Breast epithelium (tissue), 4 donors: ENCODE measurements around the gene PIGH. TPM values are rescaled to one million over a fixed set of nuclear protein-coding genes. Genes with fewer than 3 reads are reported as not detected.

Experiments used
- DNase-seq, 2 donors: peaks; one replicate each; pipeline ENCODE4 v3.0.0-alpha.2; 2019; ENCODE audit warnings: low spot score in 2 of 2
- H3K27ac ChIP-seq, 2 donors: fragments of 200-600 bp; sonication (generic) in 1 of 2; one replicate each; pipeline ENCODE4 v1.5.1; 2016 to 2019; ENCODE audit warnings: mild to moderate bottlenecking in 1 of 2
- H3K27me3 ChIP-seq, 2 donors: fragments of 200-600 bp; sonication (generic) in 1 of 2; one replicate each; pipeline versions ENCODE4 v1.5.1 to v1.6.0; 2017 to 2019; ENCODE audit warnings: control low read depth in 1 of 2, mild to moderate bottlenecking in 1 of 2
- H3K36me3 ChIP-seq: fragments of 200-600 bp; one replicate; pipeline ENCODE4 v1.5.1; 2019
- H3K4me1 ChIP-seq, 2 donors: fragments of 200-600 bp; sonication (generic); one replicate each; pipeline ENCODE4 v1.5.1; 2016 to 2019; ENCODE audit warnings: control low read depth in 1 of 2
- H3K4me3 ChIP-seq, 3 donors: fragments of 200-600 bp; sonication (generic); 1 replicate in 2 of 3; 2 replicates in 1 of 3; pipeline ENCODE4 v1.5.1; 2016 to 2019; ENCODE audit warnings: mild to moderate bottlenecking in 3 of 3, moderate library complexity in 2 of 3
- H3K9me3 ChIP-seq, 2 donors: fragments of 200-600 bp; sonication (generic) in 1 of 2; one replicate each; pipeline ENCODE4 v1.5.1; 2016 to 2019; ENCODE audit warnings: control low read depth in 1 of 2
- CTCF ChIP-seq, 3 donors: fragments of 450-650 bp; IDR thresholded peaks; one replicate each; pipeline ENCODE4 v1.5.1; 2016 to 2017; ENCODE audit warnings: antibody characterized with exemption in 3 of 3, mild to moderate bottlenecking in 3 of 3, moderate library complexity in 3 of 3
- POLR2A ChIP-seq: fragments of 450-650 bp; IDR thresholded peaks from one replicate; pipeline ENCODE4 v1.6.1; 2016; ENCODE audit warnings: antibody characterized with exemption, mild to moderate bottlenecking, moderate library complexity
- POLR2AphosphoS5 ChIP-seq, 3 donors: sonication (generic); formaldehyde crosslinking; IDR thresholded peaks; one replicate each; pipeline ENCODE4 v1.6.1; 2017; ENCODE audit warnings: antibody characterized with exemption in 3 of 3
- intact Hi-C: fragments of 100-400 bp; cut with DNase I; formaldehyde crosslinking; loops from one replicate; pipeline ENCODE4 v1.15.1; 2023; ENCODE audit warnings: low total_unique reads
- total RNA-seq, 3 donors: library from RNA; depleted of rRNA; stranded (reverse); fragments of >200 nt; gene quantifications; one replicate each; pipeline ENCODE4 v1.1.0, GENCODE V29; 2016

Gene PIGH
- total RNA-seq, 3 donors from 2014 or later = 32.8 to 37.6 (median 33.8) TPM

GRCh38 chr14:67620217-67620785, 20.2 kb upstream of the PIGH start:
- peak in 1 of 2 donors; percentile 18 for DNase-seq
- Histone ChIP-seq H3K27me3 (no peaks in the 10 kb centered on the region), H3K36me3 (no peaks in the 10 kb centered on the region), H3K4me1 (no peaks in the 10 kb centered on the region), H3K4me3 (peak overlapping the region; percentile 55 to 68 (median 61)), H3K27ac (peak overlapping the region; percentile 86 to 91), H3K9me3 (no peaks in the 10 kb centered on the region)
- intact Hi-C loops = no loop called here
- TF ChIP-seq CTCF (IDR thresholded peaks at IDR 0.05) = no peak

GRCh38 chr14:67619446-67620216, 19.6 kb upstream of the PIGH start, which contains the start of gene ARG2:
Gene ARG2 (plus strand): TSS chr14:67619920. CDS start chr14:67619978, 58 bp downstream.
- Histone ChIP-seq H3K4me3 (peak within 1 kb of the TSS; percentile 55 to 68 (median 61)), H3K4me1 (no peaks in the 10 kb centered on the region), H3K9me3 (no peaks in the 10 kb centered on the region), H3K36me3 (no peaks in the 10 kb centered on the region), H3K27ac (peak within 1 kb of the TSS; percentile 86 to 91), H3K27me3 (no peaks in the 10 kb centered on the region)
- intact Hi-C loops = no loop called here
- TF ChIP-seq POLR2AphosphoS5 (IDR thresholded peaks at IDR 0.05) = peak; percentile 65 to 87 (median 69)
- TF ChIP-seq CTCF (IDR thresholded peaks at IDR 0.05) = no peak
- TF ChIP-seq POLR2A = peak; percentile 34
- peak; percentile 98 to 99 for DNase-seq

- Histone ChIP-seq H3K27ac (peak overlapping the region; percentile 86 to 91), H3K9me3 (no peaks in the 10 kb centered on the region), H3K36me3 (no peaks in the 10 kb centered on the region), H3K4me1 (no peaks in the 10 kb centered on the region), H3K4me3 (no peak overlapping the region), H3K27me3 (no peaks in the 10 kb centered on the region)
- no peak for DNase-seq
- intact Hi-C loops = no loop called here
- no peak for TF ChIP-seq POLR2A
- no peak for TF ChIP-seq POLR2AphosphoS5 (IDR thresholded peaks at IDR 0.05)
- TF ChIP-seq CTCF (IDR thresholded peaks at IDR 0.05) = peak; percentile 47 to 54 (median 50)
Measured at GRCh38 chr14:67618617-67619063, 18.6 kb upstream of the PIGH start.

- Histone ChIP-seq H3K27ac (no peak overlapping the region), H3K9me3 (no peaks in the 10 kb centered on the region), H3K4me3 (no peak overlapping the region), H3K27me3 (no peaks in the 10 kb centered on the region), H3K4me1 (no peaks in the 10 kb centered on the region), H3K36me3 (no peaks in the 10 kb centered on the region)
- TF ChIP-seq CTCF (IDR thresholded peaks at IDR 0.05) (no peak), POLR2AphosphoS5 (IDR thresholded peaks at IDR 0.05) (no peak), POLR2A (no peak)
- DNase-seq = no peak
- intact Hi-C loops = no loop called here
Measured at GRCh38 chr14:67610491-67610890, 10.4 kb upstream of the PIGH start.

DNA sequence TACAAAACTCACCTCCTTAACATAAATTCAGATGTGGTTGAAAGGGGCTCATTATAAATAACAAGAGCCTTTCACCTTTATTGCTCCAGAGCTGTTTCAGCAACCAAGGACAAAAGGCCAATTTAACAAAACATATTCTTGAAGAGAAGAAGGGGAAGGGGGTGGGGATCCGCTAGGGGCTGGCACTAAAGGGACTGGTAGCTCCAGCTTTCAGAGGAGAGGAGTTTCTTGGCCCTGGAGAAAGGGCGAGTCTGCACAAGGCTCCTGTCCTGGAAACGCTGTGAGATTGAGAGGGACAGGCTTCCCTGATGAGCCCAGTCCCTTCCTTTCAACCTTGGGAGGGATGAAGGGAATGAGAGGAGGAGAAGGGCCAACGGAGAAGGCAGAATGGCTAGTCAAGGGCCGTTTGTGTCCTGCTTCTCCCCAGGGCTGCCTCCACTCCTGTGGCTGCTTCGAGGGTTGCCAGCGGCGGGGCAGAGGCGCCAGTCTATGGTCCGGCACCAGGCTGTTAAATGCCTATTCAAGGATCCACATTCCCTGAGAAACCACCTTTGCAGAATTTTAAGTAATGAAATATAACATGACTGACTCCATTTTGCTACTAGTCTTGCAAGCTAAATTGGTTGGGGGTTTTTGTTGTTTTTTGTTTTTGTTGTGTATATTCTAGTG, 9.7 kb upstream of the PIGH start:
- no peak for TF ChIP-seq POLR2A
- TF ChIP-seq CTCF (IDR thresholded peaks at IDR 0.05) = no peak
- no peak for TF ChIP-seq POLR2AphosphoS5 (IDR thresholded peaks at IDR 0.05)
- H3K4me3 ChIP-seq = no peak overlapping the region
- H3K27ac ChIP-seq = no peak overlapping the region
- H3K27me3 ChIP-seq = no peaks in the 10 kb centered on the region
- no peaks in the 10 kb centered on the region for H3K4me1 ChIP-seq
- intact Hi-C loops = no loop called here
- no peak for DNase-seq
- H3K36me3 ChIP-seq = no peaks in the 10 kb centered on the region
- H3K9me3 ChIP-seq = no peaks in the 10 kb centered on the region
